K562 treated with DMSO at 1 percent for 24 hours (cell line): ENCODE measurements around the gene VAV1. TPM values are rescaled to one million over a fixed set of nuclear protein-coding genes. Genes with fewer than 3 reads are reported as not detected.

Experiments
- total RNA-seq: library from RNA; unstranded; fragments of 300-600 nt; gene quantifications from 2 replicates; pipeline ENCODE4 v1.2.3, GENCODE V29; 2022; ENCODE audit warnings: low read depth; ENCODE audit not compliant: insufficient read depth

VAV1 gene
- 42.5 and 47.8 TPM in 2 replicates for total RNA-seq

GRCh38 chr19:6772028-6772865 is at the start of gene VAV1:
TSS of gene VAV1 (plus strand) at chr19:6772708. CDS start at chr19:6772808, 100 bp downstream.

GRCh38 chr19:6737284-6737872 is 35.1 kb upstream of the VAV1 start, which contains the start of gene GPR108:
TSS of gene GPR108 (minus strand) at chr19:6737580. CDS start at chr19:6737576, 4 bp downstream.

GRCh38 chr19:6739390-6739882 is 33.1 kb upstream of the VAV1 start, which contains the start of gene TRIP10:
TSS of gene TRIP10 (plus strand) at chr19:6739680. CDS start at chr19:6739762, 82 bp downstream.

GRCh38 chr19:6767357-6768235 is 4.9 kb upstream of the VAV1 start, which contains the start of gene SH2D3A:
TSS of gene SH2D3A (minus strand) at chr19:6767435. CDS start at chr19:6763748, 3,687 bp downstream.

GRCh38 chr19:6887316-6887715 is 114.8 kb downstream of the VAV1 start, which contains the start of gene ADGRE1:
TSS of gene ADGRE1 (plus strand) at chr19:6887579. CDS start at chr19:6887609, 30 bp downstream.

Other genes with a start within 250 kb of the VAV1 start
- gene TNFSF9, start 241.7 kb upstream of the VAV1 start, total RNA-seq: 56.3 and 65.2 TPM in 2 replicates
- 7.6 and 10.3 TPM in 2 replicates for gene CD70, start 181.6 kb upstream of the VAV1 start, total RNA-seq
- 0.10 and 0.27 TPM in 2 replicates for gene TNFSF14, start 102.5 kb upstream of the VAV1 start, total RNA-seq
- 42.9 and 49.5 TPM in 2 replicates for gene C3, start 52.1 kb upstream of the VAV1 start, total RNA-seq
- gene GPR108, start 35.1 kb upstream of the VAV1 start, total RNA-seq: 68.0 and 72.4 TPM in 2 replicates
- gene TRIP10, start 33.0 kb upstream of the VAV1 start, total RNA-seq: 54.8 and 58.4 TPM in 2 replicates
- 10.8 and 13.5 TPM in 2 replicates for gene SH2D3A, start 5.3 kb upstream of the VAV1 start, total RNA-seq
- 3.1 and 5.0 TPM in 2 replicates for gene ADGRE1, start 114.9 kb downstream of the VAV1 start, total RNA-seq
- not detected in 2 replicates for gene MBD3L2B, start 248.7 kb downstream of the VAV1 start, total RNA-seq